ENCODE data around the gene HNRNPUL1.

Gene HNRNPUL1

DNA sequence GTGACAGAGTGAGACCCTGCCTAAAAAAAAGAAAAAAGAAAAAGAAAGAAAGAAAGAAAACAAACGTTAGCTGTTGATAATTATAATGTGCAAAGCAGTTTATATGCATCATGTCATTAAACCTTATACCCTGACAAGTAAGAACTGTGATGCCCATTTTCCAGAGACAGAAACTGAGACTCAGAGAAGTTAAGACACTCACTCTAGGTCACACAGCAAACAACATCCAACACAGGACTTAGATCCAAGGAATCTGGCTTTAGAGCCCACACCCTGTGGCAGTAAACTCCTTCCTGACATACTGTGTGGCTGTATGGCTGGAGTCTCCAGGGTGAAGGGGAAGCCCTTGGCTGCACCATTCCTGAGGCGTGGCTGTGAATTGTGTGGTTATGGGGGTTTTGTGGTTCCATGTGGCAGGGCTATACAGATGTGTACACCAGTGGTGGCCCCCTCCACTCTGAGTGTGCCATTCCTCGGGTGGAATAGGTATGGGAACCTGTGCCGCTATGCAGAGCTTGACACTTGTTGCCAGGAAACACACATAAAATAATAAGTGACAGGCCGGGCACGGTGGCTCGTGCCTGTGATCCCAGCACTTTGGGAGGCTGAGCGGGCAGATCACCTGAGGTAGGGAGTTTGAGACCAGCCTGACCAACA lies 29.5 kb upstream of the HNRNPUL1 start:
- no peak for DNase-seq (ENCODE audit: low spot score)

- no peak for DNase-seq (ENCODE audit: low spot score)
Measured at GRCh38 chr19:41235480-41235879, 28.7 kb upstream of the HNRNPUL1 start.

- DNase-seq (ENCODE audit: low spot score), result no peak
Measured at GRCh38 chr19:41238244-41238643, 25.9 kb upstream of the HNRNPUL1 start.

DNA sequence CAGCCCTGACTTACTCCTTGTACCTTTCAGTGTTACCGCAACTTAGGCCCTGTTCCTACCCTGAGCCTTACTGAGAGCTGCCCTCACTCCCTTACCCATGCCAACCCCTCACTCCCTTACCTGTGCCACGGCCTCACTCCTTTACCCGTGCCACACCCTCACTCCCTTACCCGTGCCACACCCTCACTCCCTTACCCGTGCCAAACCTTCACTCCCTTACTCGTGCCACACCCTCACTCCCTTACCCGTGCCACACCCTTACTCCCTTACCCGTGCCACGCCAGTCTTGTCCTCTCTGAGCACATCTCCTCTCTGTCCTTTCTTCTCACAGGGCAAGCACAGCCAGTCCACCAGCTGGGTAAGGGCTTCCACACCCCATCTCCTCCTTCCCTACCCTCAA lies 24.8 kb upstream of the HNRNPUL1 start:
- DNase-seq (ENCODE audit: low spot score), result no peak

GRCh38 chr19:41239961-41240574 lies 24.1 kb upstream of the HNRNPUL1 start:
- no peak for DNase-seq (ENCODE audit: low spot score)

GRCh38 chr19:41241859-41242258 lies 22.3 kb upstream of the HNRNPUL1 start:
- DNase-seq (ENCODE audit: low spot score), result no peak

GRCh38 chr19:41244117-41244516 lies 20.1 kb upstream of the HNRNPUL1 start:
- DNase-seq (ENCODE audit: low spot score), result no peak

GRCh38 chr19:41245843-41246242 lies 18.3 kb upstream of the HNRNPUL1 start:
- DNase-seq (ENCODE audit: low spot score), result no peak

GRCh38 chr19:41248895-41249294 lies 15.3 kb upstream of the HNRNPUL1 start:
- no peak for DNase-seq (ENCODE audit: low spot score)

GRCh38 chr19:41249707-41250423 lies 14.3 kb upstream of the HNRNPUL1 start:
- no peak for DNase-seq (ENCODE audit: low spot score)

DNA sequence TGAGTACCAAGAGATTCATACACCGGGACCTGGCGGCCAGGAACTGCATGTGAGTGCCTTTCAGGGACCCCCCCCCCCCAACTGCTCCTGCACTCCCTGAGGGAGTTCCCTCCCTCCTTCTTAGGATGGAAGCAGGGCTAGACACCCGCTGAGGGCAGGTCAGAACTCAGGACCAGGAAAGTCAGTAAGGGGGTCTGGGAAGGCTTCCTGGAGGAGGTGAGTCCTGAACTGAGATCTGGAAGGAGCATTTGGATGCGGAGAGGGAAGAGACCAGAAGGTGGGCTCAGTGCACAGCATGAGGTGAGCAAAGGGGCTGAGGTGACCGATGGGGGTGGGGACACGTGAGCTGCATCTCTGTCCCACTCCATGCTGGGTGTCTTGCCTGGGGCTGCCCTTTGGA lies 10.5 kb upstream of the HNRNPUL1 start:
- no peak for DNase-seq (ENCODE audit: low spot score)

DNA sequence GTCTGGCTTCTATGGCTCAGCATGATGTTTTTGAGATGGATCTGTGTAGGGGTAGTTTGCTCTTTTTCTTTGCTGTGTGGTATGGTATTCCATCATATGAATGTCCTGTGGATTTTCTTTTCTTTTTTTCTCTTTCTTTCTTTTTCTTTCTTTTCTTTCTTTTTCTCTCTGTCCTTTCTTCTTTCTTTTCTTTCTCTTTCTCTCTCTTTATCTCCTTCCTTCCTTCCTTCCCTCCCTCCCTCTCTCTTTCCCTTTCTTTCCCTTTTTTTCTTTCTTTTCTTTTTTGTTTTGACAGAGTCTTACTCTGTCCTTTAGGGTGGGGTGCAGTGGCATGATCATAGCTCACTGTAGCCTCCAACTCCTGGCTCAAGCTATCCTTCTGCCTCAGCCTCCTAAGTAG lies 9.0 kb upstream of the HNRNPUL1 start:
- no peak for DNase-seq (ENCODE audit: low spot score)

- no peak for DNase-seq (ENCODE audit: low spot score)
Measured at GRCh38 chr19:41261474-41262190, 2.5 kb upstream of the HNRNPUL1 start.

DNA sequence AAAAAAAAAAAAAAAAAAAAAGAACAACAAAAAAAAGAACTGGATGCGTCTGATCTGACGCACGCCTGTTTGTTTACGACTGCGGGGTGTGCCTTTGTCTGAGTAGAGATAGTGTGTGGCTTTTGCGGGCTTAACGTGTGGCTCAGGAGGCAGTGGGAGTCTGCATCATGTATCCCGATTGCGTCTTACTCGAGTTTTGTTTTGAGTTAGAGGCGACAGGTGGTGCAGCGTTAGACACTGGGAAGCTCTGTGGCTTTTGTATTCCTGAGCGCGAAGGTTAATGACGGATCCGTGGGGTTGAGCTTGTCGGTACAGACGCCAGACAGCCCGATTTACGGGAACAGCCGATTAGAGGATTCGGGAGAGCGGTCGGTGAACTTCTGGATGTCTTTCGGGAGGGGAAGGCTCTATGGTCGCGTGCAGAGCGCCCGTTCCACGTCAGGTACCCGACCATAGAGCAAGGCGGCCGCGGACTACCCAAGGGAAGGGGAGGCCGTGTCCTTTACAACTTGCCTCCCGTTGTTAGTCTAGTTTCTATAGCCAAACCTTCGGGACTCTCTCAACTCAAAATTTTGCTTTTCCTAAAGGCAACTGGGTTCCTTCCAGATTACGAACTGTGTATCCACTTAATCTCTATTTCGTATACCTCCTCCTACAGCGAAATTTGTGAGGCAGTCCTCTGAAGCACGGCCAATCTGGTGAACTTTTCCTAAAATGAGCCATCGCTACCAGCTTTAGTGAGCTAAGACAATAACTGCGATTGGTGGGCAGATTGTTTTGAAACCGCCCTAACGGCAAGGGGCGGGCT lies 926 bp upstream of the HNRNPUL1 start:
- no peak for DNase-seq (ENCODE audit: low spot score)

- peak; percentile 15 for DNase-seq (ENCODE audit: low spot score)
Measured at GRCh38 chr19:41264581-41265394, 616 bp downstream of the HNRNPUL1 start.

DNA sequence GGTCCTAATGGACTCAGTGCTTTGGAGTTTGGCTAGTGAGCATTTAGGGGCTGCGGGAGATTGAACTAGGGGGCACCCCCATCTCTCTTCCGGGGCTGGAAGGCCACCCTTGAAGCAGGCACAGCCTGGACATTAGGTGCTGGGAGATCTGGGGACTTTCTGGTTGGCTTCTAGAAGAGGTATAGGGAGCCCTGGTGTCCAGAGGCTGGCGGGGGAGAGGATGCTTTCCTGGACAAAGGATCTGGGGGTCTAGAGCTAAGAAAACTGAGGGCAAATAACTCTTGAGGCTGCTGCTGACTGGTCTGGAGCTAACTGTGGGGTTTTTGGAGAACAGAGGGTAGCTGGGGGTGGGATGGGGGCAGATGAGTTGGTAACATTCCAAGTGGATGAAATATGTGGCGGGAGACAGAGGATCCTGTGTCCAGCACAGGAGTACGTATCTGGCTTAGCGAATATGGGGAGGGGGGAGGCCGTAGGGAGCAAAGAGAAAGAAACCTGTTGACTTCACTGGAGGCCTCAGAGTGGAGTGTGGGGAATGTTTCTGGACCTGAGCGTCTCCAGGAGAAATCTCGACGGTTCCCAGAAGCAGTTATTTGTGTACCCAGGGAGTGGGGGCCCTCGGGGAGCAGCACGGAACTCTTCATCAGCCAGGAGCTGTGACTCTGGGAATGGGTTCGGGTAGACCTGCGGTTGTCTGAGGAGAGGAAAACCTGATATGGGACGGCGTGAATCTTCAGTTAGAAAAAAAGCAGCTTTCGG lies 1.4 kb downstream of the HNRNPUL1 start:
- no peak for DNase-seq (ENCODE audit: low spot score)

DNA sequence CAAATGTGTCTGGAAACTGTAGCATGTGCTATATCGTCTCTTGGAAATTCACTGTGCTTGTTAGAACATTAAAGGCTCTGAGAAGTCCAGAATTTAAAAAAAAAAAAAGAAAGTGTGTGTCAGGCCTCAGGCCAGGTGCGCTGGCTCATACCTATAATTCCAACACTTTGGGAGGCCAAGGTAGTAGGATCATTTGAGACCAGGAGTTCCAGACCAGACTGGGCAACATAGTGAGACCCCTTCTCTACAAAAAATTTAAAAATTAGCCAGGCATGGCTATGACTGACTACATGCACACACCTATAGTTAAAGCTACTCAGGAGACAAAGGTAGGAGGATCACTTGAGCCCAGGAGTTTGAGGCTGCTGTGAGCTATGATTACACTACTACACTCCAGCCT lies 4.9 kb downstream of the HNRNPUL1 start:
- DNase-seq (ENCODE audit: low spot score), result no peak

- no peak for DNase-seq (ENCODE audit: low spot score)
Measured at GRCh38 chr19:41269571-41269970, 5.4 kb downstream of the HNRNPUL1 start.

- DNase-seq (ENCODE audit: low spot score), result no peak
Measured at GRCh38 chr19:41273076-41273475, 8.9 kb downstream of the HNRNPUL1 start.

DNA sequence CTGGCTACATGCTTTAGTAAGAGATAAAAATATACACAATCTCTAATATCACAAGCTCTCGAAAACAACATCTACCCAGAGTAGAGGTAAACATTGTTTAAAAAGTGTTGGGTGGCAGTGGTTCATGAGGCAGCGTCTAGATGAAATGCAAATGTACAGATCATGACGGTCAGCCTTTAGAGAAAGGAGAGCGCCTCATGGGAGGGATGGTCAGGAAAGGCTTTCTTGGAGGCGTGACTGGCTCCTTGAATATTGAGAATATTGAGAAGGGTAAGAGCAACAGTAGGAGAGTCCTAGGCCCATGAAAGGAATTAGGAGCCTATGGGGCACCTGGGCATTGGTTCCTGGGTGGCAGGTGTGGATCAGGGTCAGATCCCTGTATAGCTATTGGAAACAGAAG lies 10.6 kb downstream of the HNRNPUL1 start:
- DNase-seq (ENCODE audit: low spot score), result no peak
